IMR-90 (cell line): ENCODE results near the gene OR8J1. TPM values are rescaled to one million over a fixed set of nuclear protein-coding genes. Genes with fewer than 3 reads are reported as not detected.

Experiments
- ATAC-seq: fragments of 200-7000 bp; cut with Tn5 transposase; 2 replicates; pipeline ENCODE4 v1.9.1; 2020; ENCODE audit warnings: low read depth, mild to moderate bottlenecking, moderate library complexity
- BruUV-seq: library from RNA; stranded (reverse); fragments of 400-500 nt; replicated peaks from 2 replicates; lab custom pipeline; 2021; lab: Mats Ljungman, UMichigan
- CTCF ChIA-PET: fragments of 300-600 bp; formaldehyde crosslinking; extraction: SDS; loops from one replicate; lab custom pipeline; 2021; ENCODE audit warnings: antibody characterized with exemption; lab: Yijun Ruan, JAX
- POLR2A ChIA-PET: fragments of 300-600 bp; sonication (Branson Sonifier 250); formaldehyde crosslinking; loops from one replicate; lab custom pipeline; 2022; ENCODE audit warnings: antibody characterized with exemption; ENCODE audit not compliant: unreplicated experiment; lab: Charles Lee
- DNase-seq: peaks from one replicate; pipeline ENCODE4 v3.0.0; 2013
- H2AFZ ChIP-seq: replicated peaks from 2 replicates; pipeline ENCODE3; 2013; ENCODE audit warnings: low read length, mild to moderate bottlenecking; ENCODE audit not compliant: poor library complexity
- H2AK5ac ChIP-seq: 2 replicates; pipeline ENCODE4 v1.6.1; 2013; ENCODE audit warnings: low read depth, low read length, inconsistent platforms
- H2AK9ac ChIP-seq: replicated peaks from 2 replicates; pipeline ENCODE3; 2013; ENCODE audit warnings: mild to moderate bottlenecking, low read depth, low read length, moderate library complexity; ENCODE audit not compliant: poor library complexity
- H2BK120ac ChIP-seq: 2 replicates; pipeline ENCODE4 v1.6.1; 2013; ENCODE audit warnings: low read depth, low read length, inconsistent platforms
- H2BK15ac ChIP-seq: 3 replicates; pipeline ENCODE4 v1.6.1; 2013; ENCODE audit warnings: low read depth, low read length, inconsistent platforms
- H2BK20ac ChIP-seq: 2 replicates; pipeline ENCODE4 v1.6.1; 2013; ENCODE audit warnings: low read depth, mild to moderate bottlenecking, inconsistent platforms, low read length, moderate library complexity
- H2BK5ac ChIP-seq: 2 replicates; pipeline ENCODE4 v1.6.1; 2013; ENCODE audit warnings: mild to moderate bottlenecking, low read depth, low read length, inconsistent platforms; ENCODE audit not compliant: poor library complexity, severe bottlenecking
- H3K14ac ChIP-seq: replicated peaks from 2 replicates; pipeline ENCODE4 v1.6.1; 2013; ENCODE audit warnings: low read depth, low read length, inconsistent platforms
- H3K18ac ChIP-seq: 2 replicates; pipeline ENCODE4 v1.6.1; 2013; ENCODE audit warnings: low read depth, low read length, control low read depth
- H3K23ac ChIP-seq: 2 replicates; pipeline ENCODE4 v1.6.1; 2013; ENCODE audit warnings: low read depth, low read length, inconsistent platforms
- H3K27ac ChIP-seq: 2 replicates; pipeline ENCODE4 v1.5.1; 2013; ENCODE audit warnings: mild to moderate bottlenecking, control low read depth, low read length; ENCODE audit not compliant: insufficient read depth
- H3K27me3 ChIP-seq: 2 replicates; pipeline ENCODE4 v1.6.1; 2013; ENCODE audit warnings: low read length; ENCODE audit not compliant: control insufficient read depth, insufficient read depth
- H3K36me3 ChIP-seq: 2 replicates; pipeline ENCODE4 v1.6.1; 2013; ENCODE audit warnings: low read length, mixed read lengths; ENCODE audit not compliant: control insufficient read depth, insufficient read depth
- H3K4ac ChIP-seq: 2 replicates; pipeline ENCODE4 v1.6.1; 2013; ENCODE audit warnings: low read depth, low read length, inconsistent platforms
- H3K4me1 ChIP-seq: 2 replicates; pipeline ENCODE4 v1.6.1; 2013; ENCODE audit warnings: low read length, mixed read lengths; ENCODE audit not compliant: control insufficient read depth, insufficient read depth
- H3K4me2 ChIP-seq: 2 replicates; pipeline ENCODE4 v1.6.1; 2013; ENCODE audit warnings: low read depth, mild to moderate bottlenecking, control low read depth, low read length, moderate library complexity
- H3K4me3 ChIP-seq: 2 replicates; pipeline ENCODE4 v1.5.1; 2013; ENCODE audit warnings: low read depth, mild to moderate bottlenecking, control low read depth, low read length, moderate library complexity; ENCODE audit not compliant: insufficient read depth
- H3K56ac ChIP-seq: 2 replicates; pipeline ENCODE4 v1.6.1; 2013; ENCODE audit warnings: low read length, inconsistent platforms; ENCODE audit not compliant: insufficient read depth; ENCODE audit errors: extremely low read depth
- H3K79me1 ChIP-seq, 2 experiments: 2 replicates each; pipeline ENCODE4 v1.6.1; 2013; ENCODE audit warnings: low read length in 2 of 2, inconsistent platforms in 1 of 2, low read depth in 1 of 2
- H3K9ac ChIP-seq: 2 replicates; pipeline ENCODE4 v1.6.1; 2013; ENCODE audit warnings: low read depth, low read length, control low read depth
- H3K9me1 ChIP-seq: 2 replicates; pipeline ENCODE4 v1.6.1; 2013; ENCODE audit warnings: low read length, inconsistent platforms; ENCODE audit not compliant: insufficient read depth
- H3K9me3 ChIP-seq: 2 replicates; pipeline ENCODE4 v1.6.1; 2013; ENCODE audit warnings: low read length; ENCODE audit not compliant: control insufficient read depth, insufficient read depth
- H4K20me1 ChIP-seq: 2 replicates; pipeline ENCODE4 v1.6.1; 2013; ENCODE audit warnings: low read length, inconsistent platforms; ENCODE audit not compliant: insufficient read depth
- H4K5ac ChIP-seq: 2 replicates; pipeline ENCODE4 v1.6.1; 2013; ENCODE audit warnings: mild to moderate bottlenecking, low read depth, low read length, control low read depth
- H4K8ac ChIP-seq, 2 experiments: 2 replicates each; pipeline ENCODE4 v1.6.1; 2013; ENCODE audit warnings: low read depth in 2 of 2, low read length in 2 of 2, control low read depth in 1 of 2, inconsistent platforms in 1 of 2
- H4K91ac ChIP-seq: 2 replicates; pipeline ENCODE4 v1.6.1; 2013; ENCODE audit warnings: low read depth, low read length, inconsistent platforms; ENCODE audit not compliant: insufficient read depth
- CHD1 ChIP-seq: IDR thresholded peaks from 2 replicates; pipeline ENCODE4 v1.6.1; 2012; ENCODE audit warnings: low read depth, low read length, improper control_type of control experiment
- MAFK ChIP-seq: IDR thresholded peaks from 2 replicates; pipeline ENCODE4 v1.6.1; 2012; ENCODE audit warnings: low read depth, low read length, improper control_type of control experiment
- MAZ ChIP-seq: IDR thresholded peaks from 2 replicates; pipeline ENCODE4 v1.6.1; 2012; ENCODE audit warnings: low read depth, mild to moderate bottlenecking, low read length, improper control_type of control experiment, moderate library complexity, borderline replicate concordance
- MXI1 ChIP-seq: IDR thresholded peaks from 2 replicates; pipeline ENCODE4 v1.6.1; 2012; ENCODE audit warnings: low read depth, mild to moderate bottlenecking, low read length, moderate library complexity, borderline replicate concordance
- NFE2L2 ChIP-seq: fragments of 150-350 bp; IDR thresholded peaks from 2 replicates; pipeline ENCODE4 v1.6.1; 2016; ENCODE audit warnings: low read depth, mild to moderate bottlenecking, low read length
- RAD21 ChIP-seq: IDR thresholded peaks from 2 replicates; pipeline ENCODE4 v1.6.1; 2012; ENCODE audit warnings: low read length, improper control_type of control experiment
- RFX5 ChIP-seq: IDR thresholded peaks from 2 replicates; pipeline ENCODE4 v1.8.0; 2012; ENCODE audit warnings: low read depth, mild to moderate bottlenecking, low read length, moderate library complexity
- dilution Hi-C: fragments of 300-500 bp; cut with HindIII; formaldehyde crosslinking; loops from one replicate; pipeline ENCODE4 v1.14.3; 2018; ENCODE audit warnings: low sequenced_read_pairs; ENCODE audit not compliant: unreplicated experiment
- in situ Hi-C: fragments of 300-500 bp; cut with MboI; formaldehyde crosslinking; loops from 3 replicates; pipeline ENCODE4 v1.14.3; 2019; ENCODE audit warnings: low sequenced_read_pairs, inconsistent platforms, mixed read lengths
- intact Hi-C: fragments of 100-400 bp; cut with micrococcal nuclease; formaldehyde crosslinking; loops from 2 replicates; pipeline ENCODE4 v1.10.0; 2022
- polyA plus RNA-seq, 3 experiments: library from polyadenylated mRNA; depleted of rRNA; stranded (reverse); fragments of >200 nt; gene quantifications; 2 replicates each; pipeline ENCODE4 v1.2.3, GENCODE V29; 2012; ENCODE audit warnings: low replicate concordance in 1 of 3
- total RNA-seq: library from RNA; depleted of rRNA; stranded (reverse); fragments of >200 nt; gene quantifications from 2 replicates; pipeline ENCODE4 v1.2.3, GENCODE V29; 2012; rRNA removed
- TF ChIP-seq, protein P1 (sequence below): conservative IDR thresholded peaks from 2 replicates; pipeline ENCODE4 v1.5.1; 2012; ENCODE audit warnings: mild to moderate bottlenecking, low read depth, low read length, improper control_type of control experiment

The OR8J1 gene
- total and polyA plus RNA-seq, 2 of the 4 experiments (the other 2 are of a cell fraction), result not detected

DNA sequence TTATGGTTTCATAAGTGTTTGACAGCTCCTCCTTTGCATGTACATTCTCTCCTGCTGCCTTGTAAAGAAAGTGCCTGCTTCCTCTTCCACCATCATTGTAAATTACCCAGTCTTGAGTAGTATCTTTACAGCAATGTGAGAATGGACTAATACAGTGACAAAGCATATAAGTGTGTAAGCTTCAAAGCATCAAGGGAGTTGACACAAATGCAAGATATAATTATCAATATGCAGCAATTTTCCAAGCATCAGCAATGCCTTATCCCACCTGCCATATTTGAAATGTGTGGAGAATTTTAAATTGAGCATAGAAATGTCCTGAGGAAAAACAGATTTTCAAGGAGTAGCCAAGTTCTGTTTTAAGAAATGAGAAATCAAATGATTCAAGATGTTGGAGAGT lies 56.7 kb downstream of the OR8J1 start:
- Histone ChIP-seq H3K4ac (no peak overlapping the region), H2AFZ (no peak overlapping the region), H2AK5ac (no peak overlapping the region), H3K18ac (no peak overlapping the region), H3K4me3 (no peak overlapping the region), H2BK15ac (no peak overlapping the region), H3K14ac (no peak overlapping the region), H3K27me3 (no peaks in the 10 kb centered on the region), H2BK120ac (no peak overlapping the region), H3K4me1 (no peaks in the 10 kb centered on the region), H4K5ac (no peak overlapping the region), H3K27ac (no peak overlapping the region), H4K8ac (no peak overlapping the region), H3K4me2 (no peak overlapping the region), H3K9ac (no peak overlapping the region), H2AK9ac (no peak overlapping the region), H2BK5ac (no peak overlapping the region), H2BK20ac (no peak overlapping the region), H3K9me3 (no peaks in the 10 kb centered on the region), H3K36me3 (no peaks in the 10 kb centered on the region), H3K23ac (no peak overlapping the region), H4K91ac (no peak overlapping the region), H3K56ac (no peak overlapping the region), H3K9me1 (no peaks in the 10 kb centered on the region), H4K20me1 (no peaks in the 10 kb centered on the region), H3K79me1 (no peaks in the 10 kb centered on the region)
- CTCF ChIA-PET, result no interaction called here
- BruUV-seq, result no TSS peak
- in situ Hi-C loops, result no loop called here
- ATAC-seq (no peak), DNase-seq (no peak)
- dilution Hi-C loops, result no loop called here
- intact Hi-C loops, result no loop called here
- POLR2A ChIA-PET, result no interaction called here
- TF ChIP-seq CHD1 (no peak), MXI1 (no peak), MAFK (no peak), RFX5 (no peak), NFE2L2 (no peak), RAD21 (no peak), MAZ (no peak)
- TF ChIP-seq, protein P1, sequence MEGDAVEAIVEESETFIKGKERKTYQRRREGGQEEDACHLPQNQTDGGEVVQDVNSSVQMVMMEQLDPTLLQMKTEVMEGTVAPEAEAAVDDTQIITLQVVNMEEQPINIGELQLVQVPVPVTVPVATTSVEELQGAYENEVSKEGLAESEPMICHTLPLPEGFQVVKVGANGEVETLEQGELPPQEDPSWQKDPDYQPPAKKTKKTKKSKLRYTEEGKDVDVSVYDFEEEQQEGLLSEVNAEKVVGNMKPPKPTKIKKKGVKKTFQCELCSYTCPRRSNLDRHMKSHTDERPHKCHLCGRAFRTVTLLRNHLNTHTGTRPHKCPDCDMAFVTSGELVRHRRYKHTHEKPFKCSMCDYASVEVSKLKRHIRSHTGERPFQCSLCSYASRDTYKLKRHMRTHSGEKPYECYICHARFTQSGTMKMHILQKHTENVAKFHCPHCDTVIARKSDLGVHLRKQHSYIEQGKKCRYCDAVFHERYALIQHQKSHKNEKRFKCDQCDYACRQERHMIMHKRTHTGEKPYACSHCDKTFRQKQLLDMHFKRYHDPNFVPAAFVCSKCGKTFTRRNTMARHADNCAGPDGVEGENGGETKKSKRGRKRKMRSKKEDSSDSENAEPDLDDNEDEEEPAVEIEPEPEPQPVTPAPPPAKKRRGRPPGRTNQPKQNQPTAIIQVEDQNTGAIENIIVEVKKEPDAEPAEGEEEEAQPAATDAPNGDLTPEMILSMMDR, result no peak

Other genes starting within 250 kb of the OR8J1 start
- gene OR8H3, start 231.9 kb upstream of the OR8J1 start, total RNA-seq, result not detected in 2 replicates
- not detected in 2 replicates for gene OR8H3, start 231.9 kb upstream of the OR8J1 start, polyA plus RNA-seq (2012; rRNA removed)
- gene OR8J3, start 214.1 kb upstream of the OR8J1 start, total RNA-seq, result not detected in 2 replicates
- not detected in 2 replicates for gene OR8J3, start 214.1 kb upstream of the OR8J1 start, polyA plus RNA-seq (2012; rRNA removed)
- gene OR8K5, start 194.0 kb upstream of the OR8J1 start, total RNA-seq, result not detected in 2 replicates
- gene OR8K5, start 194.0 kb upstream of the OR8J1 start, polyA plus RNA-seq (2012; rRNA removed), result not detected in 2 replicates
- gene OR5J2, start 177.7 kb upstream of the OR8J1 start, total RNA-seq, result not detected in 2 replicates
- not detected in 2 replicates for gene OR5J2, start 177.7 kb upstream of the OR8J1 start, polyA plus RNA-seq (2012; rRNA removed)
- gene OR5T2, start 120.0 kb upstream of the OR8J1 start, total RNA-seq, result not detected in 2 replicates
- gene OR5T2, start 120.0 kb upstream of the OR8J1 start, polyA plus RNA-seq (2012; rRNA removed), result not detected in 2 replicates
- not detected in 2 replicates for gene OR5T3, start 102.0 kb upstream of the OR8J1 start, total RNA-seq
- gene OR5T3, start 102.0 kb upstream of the OR8J1 start, polyA plus RNA-seq (2012; rRNA removed), result not detected in 2 replicates
- not detected in 2 replicates for gene OR5T1, start 80.1 kb upstream of the OR8J1 start, total RNA-seq
- not detected in 2 replicates for gene OR5T1, start 80.1 kb upstream of the OR8J1 start, polyA plus RNA-seq (2012; rRNA removed)
- not detected in 2 replicates for gene OR8H1, start 62.0 kb upstream of the OR8J1 start, total RNA-seq
- gene OR8H1, start 62.0 kb upstream of the OR8J1 start, polyA plus RNA-seq (2012; rRNA removed), result not detected in 2 replicates
- gene OR8K3, start 39.1 kb upstream of the OR8J1 start, total RNA-seq, result not detected in 2 replicates
- not detected in 2 replicates for gene OR8K3, start 39.1 kb upstream of the OR8J1 start, polyA plus RNA-seq (2012; rRNA removed)
- gene OR8K1, start 8.3 kb upstream of the OR8J1 start, total RNA-seq, result not detected in 2 replicates
- not detected in 2 replicates for gene OR8K1, start 8.3 kb upstream of the OR8J1 start, polyA plus RNA-seq (2012; rRNA removed)
- gene OR8U1, start 21.3 kb downstream of the OR8J1 start, total RNA-seq, result not detected in 2 replicates
- not detected in 2 replicates for gene OR8U1, start 21.3 kb downstream of the OR8J1 start, polyA plus RNA-seq (2012; rRNA removed)
- gene OR5AL1, start 58.4 kb downstream of the OR8J1 start, total RNA-seq, result not detected in 2 replicates
- not detected in 2 replicates for gene OR5AL1, start 58.4 kb downstream of the OR8J1 start, polyA plus RNA-seq (2012; rRNA removed)
- gene OR5M3, start 119.1 kb downstream of the OR8J1 start, total RNA-seq, result not detected in 2 replicates
- gene OR5M3, start 119.1 kb downstream of the OR8J1 start, polyA plus RNA-seq (2012; rRNA removed), result not detected in 2 replicates
- not detected in 2 replicates for gene OR5M8, start 137.1 kb downstream of the OR8J1 start, total RNA-seq
- not detected in 2 replicates for gene OR5M8, start 137.1 kb downstream of the OR8J1 start, polyA plus RNA-seq (2012; rRNA removed)
- gene OR5M11, start 189.0 kb downstream of the OR8J1 start, total RNA-seq, result not detected in 2 replicates
- gene OR5M11, start 189.0 kb downstream of the OR8J1 start, polyA plus RNA-seq (2012; rRNA removed), result not detected in 2 replicates
- gene OR5M10, start 223.4 kb downstream of the OR8J1 start, total RNA-seq, result not detected in 2 replicates
- not detected in 2 replicates for gene OR5M10, start 223.4 kb downstream of the OR8J1 start, polyA plus RNA-seq (2012; rRNA removed)